T-helper 9 cell (primary cell): ENCODE measurements around the gene LRRC4B.
"Not testable (repeated sequence)": the region's sequence is repeated elsewhere in the genome, so short reads cannot be mapped to it uniquely, and the experiment has no call there.

Experiments
- DNase-seq: peaks from one replicate; pipeline ENCODE4 v3.0.0-alpha.2; 2020
- total RNA-seq, 2 donors: gene quantifications; one replicate each; lab custom pipeline; 2026; lab: John Stamatoyannopoulos, UW

The LRRC4B gene
- 0 reads per million in 2 donors for total RNA-seq

- no peak for DNase-seq
These were observed at the start of gene LRRC4B for GRCh38 chr19:50567882-50568727. TSS of gene LRRC4B (minus strand) at chr19:50568435. CDS start at chr19:50548838, 19,597 bp downstream.

GRCh38 chr19:50612504-50613404, 44.5 kb upstream of the LRRC4B start:
- DNase-seq, result not testable (repeated sequence)

- DNase-seq, result peak; percentile 22
These were observed 39.9 kb upstream of the LRRC4B start for GRCh38 chr19:50607874-50608785.

GRCh38 chr19:50607388-50607787, 39.2 kb upstream of the LRRC4B start:
- no peak for DNase-seq

- not testable (repeated sequence) for DNase-seq
These were observed 38.0 kb upstream of the LRRC4B start for GRCh38 chr19:50606059-50606836.

- not testable (repeated sequence) for DNase-seq
These were observed 36.2 kb upstream of the LRRC4B start for GRCh38 chr19:50604264-50605073.

GRCh38 chr19:50602935-50603334, 34.7 kb upstream of the LRRC4B start:
- DNase-seq, result no peak

- DNase-seq, result no peak
These were observed 34.3 kb upstream of the LRRC4B start for GRCh38 chr19:50602496-50602895.

GRCh38 chr19:50602089-50602422, 33.8 kb upstream of the LRRC4B start:
- no peak for DNase-seq

- DNase-seq, result no peak
These were observed 33.3 kb upstream of the LRRC4B start for GRCh38 chr19:50601407-50602088.

GRCh38 chr19:50599427-50599826, 31.2 kb upstream of the LRRC4B start:
- no peak for DNase-seq

GRCh38 chr19:50590191-50590590, 22.0 kb upstream of the LRRC4B start:
- no peak for DNase-seq

GRCh38 chr19:50581795-50582660, 13.8 kb upstream of the LRRC4B start:
- not testable (repeated sequence) for DNase-seq

GRCh38 chr19:50580970-50581634, 12.9 kb upstream of the LRRC4B start:
- DNase-seq, result no peak

- DNase-seq, result no peak
These were observed 12.0 kb upstream of the LRRC4B start for GRCh38 chr19:50580240-50580639.

- DNase-seq, result not testable (repeated sequence)
These were observed 8.5 kb upstream of the LRRC4B start for GRCh38 chr19:50576769-50577168.

GRCh38 chr19:50573741-50574461, 5.7 kb upstream of the LRRC4B start:
- DNase-seq, result no peak

- no peak for DNase-seq
These were observed 2.8 kb upstream of the LRRC4B start for GRCh38 chr19:50570997-50571396.
